Measurements from ENCODE around the gene SNX32.

Gene SNX32

DNA sequence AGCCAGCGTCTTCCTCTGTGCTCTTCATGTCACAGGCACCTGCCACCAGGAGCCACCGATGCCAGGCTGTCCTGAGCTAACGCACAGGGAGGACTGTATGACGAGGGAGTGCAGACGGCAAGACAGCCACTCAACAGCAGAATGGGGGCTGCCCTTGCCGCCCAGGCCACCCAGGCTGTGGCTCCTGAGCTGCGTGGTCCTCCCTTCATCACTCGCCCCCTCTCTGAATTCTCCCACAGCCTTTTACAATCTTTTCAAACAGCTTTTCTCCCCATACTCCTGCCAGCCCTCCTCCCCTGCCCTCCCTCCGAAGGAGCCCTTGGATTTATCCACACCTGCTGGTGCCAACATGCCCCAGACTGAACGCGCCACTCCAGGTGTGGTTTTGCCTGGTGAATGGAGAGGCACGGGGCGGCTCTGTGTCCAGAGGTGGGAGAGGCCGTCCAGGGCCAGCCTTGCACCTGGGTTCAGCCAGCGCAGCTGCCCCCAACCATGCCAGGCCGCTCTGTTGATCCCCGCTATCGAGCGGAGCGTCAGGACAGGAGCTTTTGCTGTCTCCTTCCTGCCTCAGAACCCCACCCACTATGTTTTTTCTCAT is 24.9 kb upstream of the SNX32 start:
- no peak overlapping the region for H3K9ac ChIP-seq (ENCODE audit: low read length)
- H2AK5ac ChIP-seq (ENCODE audit: low read length, severe bottlenecking) = no peak overlapping the region
- no peak overlapping the region for H3K18ac ChIP-seq (ENCODE audit: low read depth in 1 of 2, low read length in 2 of 2)
- no peak overlapping the region for H3K4me2 ChIP-seq (ENCODE audit: low read length, poor library complexity, severe bottlenecking)
- H3K79me1 ChIP-seq (replicated peaks; ENCODE audit: low read length, poor library complexity, severe bottlenecking) = no peaks in the 10 kb centered on the region
- peak overlapping the region; percentile 50 for H4K91ac ChIP-seq (ENCODE audit: low read length)
- no peak overlapping the region for H3K4ac ChIP-seq (ENCODE audit: low read depth in 1 of 2, low read length in 2 of 2)
- H3K14ac ChIP-seq (ENCODE audit: low read length in 2 of 2) = no peak overlapping the region
- H2BK12ac ChIP-seq (ENCODE audit: low read length in 2 of 2) = no peak overlapping the region
- H3K4me3 ChIP-seq (ENCODE audit: insufficient read depth in 1 of 2, low read depth in 1 of 2, low read length in 2 of 2) = no peak overlapping the region
- peaks cover 21 to 35% of the 10 kb centered on the region in 2 experiments for H3K27me3 ChIP-seq (ENCODE audit: control insufficient read depth in 1 of 2, insufficient read depth in 1 of 2, low read length in 2 of 2)
- H3K9me3 ChIP-seq (ENCODE audit: control insufficient read depth, low read length) = no peaks in the 10 kb centered on the region
- H3K23ac ChIP-seq (ENCODE audit: low read length in 2 of 2) = no peak overlapping the region
- no peak overlapping the region for H2BK15ac ChIP-seq (ENCODE audit: low read depth, poor library complexity, severe bottlenecking)
- no peak overlapping the region for H2AFZ ChIP-seq (ENCODE audit: low read depth, low read length)
- H2BK5ac ChIP-seq (ENCODE audit: low read depth, low read length, poor library complexity, severe bottlenecking) = no peak overlapping the region
- H4K8ac ChIP-seq (ENCODE audit: low read length) = peak overlapping the region; percentile 77
- no peak overlapping the region for H2BK120ac ChIP-seq (ENCODE audit: low read depth, low read length)
- no peak for DNase-seq
- no peaks in the 10 kb centered on the region for H3K36me3 ChIP-seq (ENCODE audit: control insufficient read depth in 1 of 2, insufficient read depth in 2 of 2, low read depth in 1 of 2, low read length in 2 of 2)
- H3K27ac ChIP-seq (ENCODE audit: low read length, poor library complexity, severe bottlenecking) = no peak overlapping the region
- peaks cover 2% of the 10 kb centered on the region for H3K4me1 ChIP-seq (ENCODE audit: control insufficient read depth, insufficient read depth, low read depth, low read length)
- 86% methylated on average over 20 of the region's 20 CpGs for WGBS

DNA sequence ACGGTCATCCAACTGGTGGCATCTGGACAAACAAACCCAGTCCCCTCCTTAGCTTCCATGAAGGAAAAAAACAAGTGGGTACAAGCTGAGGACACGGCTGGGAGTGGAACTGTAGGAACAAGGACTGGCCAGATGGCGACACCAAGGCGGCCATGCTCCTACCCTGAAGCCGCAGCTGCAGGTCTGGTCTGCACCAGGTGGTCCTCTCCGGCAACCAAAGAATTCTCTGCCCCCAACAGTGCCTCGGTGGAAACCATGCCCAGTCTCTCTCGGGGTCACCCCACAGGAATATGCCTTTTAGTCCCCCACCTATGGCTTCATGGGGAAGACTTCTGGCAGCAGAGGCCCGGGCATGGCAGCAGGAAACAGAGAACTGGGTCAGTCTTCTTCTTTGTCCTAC is 24.3 kb upstream of the SNX32 start:
- Histone ChIP-seq H2BK12ac (ENCODE audit: low read length in 2 of 2) (no peak overlapping the region), H3K4me1 (ENCODE audit: control insufficient read depth, insufficient read depth, low read depth, low read length) (peaks cover 2% of the 10 kb centered on the region), H4K8ac (ENCODE audit: low read length) (no peak overlapping the region), H2BK120ac (ENCODE audit: low read depth, low read length) (no peak overlapping the region), H2BK15ac (ENCODE audit: low read depth, poor library complexity, severe bottlenecking) (no peak overlapping the region), H4K91ac (ENCODE audit: low read length) (no peak overlapping the region), H3K23ac (ENCODE audit: low read length in 2 of 2) (no peak overlapping the region), H3K4me2 (ENCODE audit: low read length, poor library complexity, severe bottlenecking) (no peak overlapping the region), H3K9me3 (ENCODE audit: control insufficient read depth, low read length) (no peaks in the 10 kb centered on the region), H3K4ac (ENCODE audit: low read depth in 1 of 2, low read length in 2 of 2) (no peak overlapping the region), H3K14ac (ENCODE audit: low read length in 2 of 2) (no peak overlapping the region), H3K9ac (ENCODE audit: low read length) (no peak overlapping the region), H3K36me3 (ENCODE audit: control insufficient read depth in 1 of 2, insufficient read depth in 2 of 2, low read depth in 1 of 2, low read length in 2 of 2) (no peaks in the 10 kb centered on the region), H3K4me3 (ENCODE audit: insufficient read depth in 1 of 2, low read depth in 1 of 2, low read length in 2 of 2) (no peak overlapping the region), H2AK5ac (ENCODE audit: low read length, severe bottlenecking) (no peak overlapping the region), H3K27ac (ENCODE audit: low read length, poor library complexity, severe bottlenecking) (no peak overlapping the region), H3K27me3 (ENCODE audit: control insufficient read depth in 1 of 2, insufficient read depth in 1 of 2, low read length in 2 of 2) (peaks cover 15 to 29% of the 10 kb centered on the region in 2 experiments), H2AFZ (ENCODE audit: low read depth, low read length) (no peak overlapping the region), H3K18ac (ENCODE audit: low read depth in 1 of 2, low read length in 2 of 2) (no peak overlapping the region), H2BK5ac (ENCODE audit: low read depth, low read length, poor library complexity, severe bottlenecking) (no peak overlapping the region), H3K79me1 (replicated peaks; ENCODE audit: low read length, poor library complexity, severe bottlenecking) (no peaks in the 10 kb centered on the region)
- DNase-seq = no peak
- WGBS = 75% methylated on average over 8 of the region's 9 CpGs

DNA sequence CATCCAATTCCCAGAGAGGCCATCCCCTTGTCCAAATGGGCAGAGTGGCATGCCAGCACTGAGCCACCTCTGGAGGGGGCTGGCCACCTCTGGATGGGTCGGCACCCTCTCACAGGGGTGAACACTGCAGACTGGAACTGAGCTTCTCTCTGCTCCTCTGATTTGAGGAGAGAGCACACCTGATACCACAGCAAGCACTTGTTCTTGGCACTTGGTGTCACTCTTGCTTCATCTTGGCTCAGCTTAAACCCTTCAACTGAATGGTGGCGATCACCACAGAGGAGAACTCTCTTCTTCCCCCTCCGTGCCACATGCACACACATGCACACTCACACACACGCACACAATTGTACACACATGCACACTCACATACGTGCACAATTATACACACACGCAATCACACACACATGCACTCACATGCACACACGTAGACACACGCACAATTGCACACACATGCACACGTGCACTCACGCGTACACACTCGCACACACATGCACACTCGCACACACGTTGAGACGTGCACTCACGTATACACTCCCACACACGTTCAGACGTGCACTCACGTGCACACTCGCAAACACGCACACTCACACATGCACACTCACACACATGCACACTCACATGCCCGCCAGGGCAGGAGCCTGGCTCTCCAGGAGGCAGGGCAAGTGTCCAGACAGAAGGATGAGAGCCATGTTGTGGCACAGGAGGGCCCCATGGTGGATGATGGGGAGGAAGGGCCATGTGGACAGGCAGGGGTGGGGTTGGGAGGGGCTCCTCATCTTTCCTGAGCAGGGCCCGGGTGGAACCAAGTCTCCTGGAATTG is 23.5 kb upstream of the SNX32 start:
- Histone ChIP-seq H2BK5ac (ENCODE audit: low read depth, low read length, poor library complexity, severe bottlenecking) (no peak overlapping the region), H3K4me2 (ENCODE audit: low read length, poor library complexity, severe bottlenecking) (no peak overlapping the region), H3K4ac (ENCODE audit: low read depth in 1 of 2, low read length in 2 of 2) (no peak overlapping the region), H2AFZ (ENCODE audit: low read depth, low read length) (no peak overlapping the region), H2BK120ac (ENCODE audit: low read depth, low read length) (no peak overlapping the region), H2BK15ac (ENCODE audit: low read depth, poor library complexity, severe bottlenecking) (no peak overlapping the region), H3K27ac (ENCODE audit: low read length, poor library complexity, severe bottlenecking) (no peak overlapping the region), H3K9me3 (ENCODE audit: control insufficient read depth, low read length) (no peaks in the 10 kb centered on the region), H3K36me3 (ENCODE audit: control insufficient read depth in 1 of 2, insufficient read depth in 2 of 2, low read depth in 1 of 2, low read length in 2 of 2) (peaks cover 4 to 5% of the 10 kb centered on the region in 2 experiments), H3K14ac (ENCODE audit: low read length in 2 of 2) (no peak overlapping the region), H3K27me3 (ENCODE audit: control insufficient read depth in 1 of 2, insufficient read depth in 1 of 2, low read length in 2 of 2) (peaks cover 15 to 34% of the 10 kb centered on the region in 2 experiments), H4K8ac (ENCODE audit: low read length) (no peak overlapping the region), H3K79me1 (replicated peaks; ENCODE audit: low read length, poor library complexity, severe bottlenecking) (no peaks in the 10 kb centered on the region), H3K23ac (ENCODE audit: low read length in 2 of 2) (no peak overlapping the region), H4K91ac (ENCODE audit: low read length) (no peak overlapping the region), H3K4me3 (ENCODE audit: insufficient read depth in 1 of 2, low read depth in 1 of 2, low read length in 2 of 2) (no peak overlapping the region), H2BK12ac (ENCODE audit: low read length in 2 of 2) (no peak overlapping the region), H2AK5ac (ENCODE audit: low read length, severe bottlenecking) (no peak overlapping the region), H3K4me1 (ENCODE audit: control insufficient read depth, insufficient read depth, low read depth, low read length) (peaks cover 2% of the 10 kb centered on the region), H3K9ac (ENCODE audit: low read length) (no peak overlapping the region), H3K18ac (ENCODE audit: low read depth in 1 of 2, low read length in 2 of 2) (no peak overlapping the region)
- 89% methylated on average over 21 of the region's 23 CpGs for WGBS
- no peak for DNase-seq

DNA sequence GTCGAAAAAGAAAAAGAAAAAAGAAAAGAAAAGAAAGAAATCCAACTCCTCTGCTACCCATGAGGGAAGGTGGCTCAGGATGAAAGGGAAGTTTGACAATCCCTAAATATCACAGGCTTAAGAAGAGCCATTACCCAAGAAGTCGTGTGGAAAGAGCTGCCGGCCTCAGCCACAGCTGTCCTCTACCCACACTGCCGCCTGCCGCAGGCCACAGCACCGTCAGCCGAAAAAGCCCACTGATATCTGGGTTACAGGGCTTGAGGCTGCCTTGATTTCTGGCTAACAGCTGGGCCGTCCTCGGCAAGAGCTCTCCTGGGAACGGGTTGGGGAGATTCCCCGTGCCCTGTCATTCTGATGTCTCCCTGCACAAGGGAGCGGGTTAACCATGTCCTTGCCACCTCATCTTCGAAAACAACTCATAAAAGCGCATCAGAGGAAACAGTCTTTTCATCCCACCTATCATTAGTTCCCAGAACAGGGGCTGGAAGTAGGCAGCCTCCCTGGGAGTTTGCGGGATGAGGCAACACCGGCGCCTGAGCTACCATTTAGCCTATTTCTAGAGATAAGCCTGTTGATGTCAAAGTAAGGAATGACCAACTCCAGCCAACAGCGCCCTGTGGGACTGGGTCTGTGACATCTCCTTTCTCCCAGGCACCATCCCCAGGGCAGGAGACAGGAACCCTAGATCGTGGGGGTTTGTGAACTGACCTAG is 21.8 kb upstream of the SNX32 start:
- WGBS = 76% methylated on average over 16 of the region's 19 CpGs
- H4K91ac ChIP-seq (ENCODE audit: low read length) = no peak overlapping the region
- H2BK12ac ChIP-seq (ENCODE audit: low read length in 2 of 2) = no peak overlapping the region
- peaks cover 4 to 8% of the 10 kb centered on the region in 2 experiments for H3K36me3 ChIP-seq (ENCODE audit: control insufficient read depth in 1 of 2, insufficient read depth in 2 of 2, low read depth in 1 of 2, low read length in 2 of 2)
- no peaks in the 10 kb centered on the region for H3K9me3 ChIP-seq (ENCODE audit: control insufficient read depth, low read length)
- H3K23ac ChIP-seq (ENCODE audit: low read length in 2 of 2) = no peak overlapping the region
- H2AK5ac ChIP-seq (ENCODE audit: low read length, severe bottlenecking) = no peak overlapping the region
- no peak overlapping the region for H2BK5ac ChIP-seq (ENCODE audit: low read depth, low read length, poor library complexity, severe bottlenecking)
- no peak overlapping the region for H4K8ac ChIP-seq (ENCODE audit: low read length)
- H3K18ac ChIP-seq (ENCODE audit: low read depth in 1 of 2, low read length in 2 of 2) = no peak overlapping the region
- H3K4me1 ChIP-seq (ENCODE audit: control insufficient read depth, insufficient read depth, low read depth, low read length) = peaks cover 2% of the 10 kb centered on the region
- no peak overlapping the region for H3K4ac ChIP-seq (ENCODE audit: low read depth in 1 of 2, low read length in 2 of 2)
- no peak overlapping the region for H2AFZ ChIP-seq (ENCODE audit: low read depth, low read length)
- H3K79me1 ChIP-seq (replicated peaks; ENCODE audit: low read length, poor library complexity, severe bottlenecking) = no peaks in the 10 kb centered on the region
- no peak overlapping the region for H2BK120ac ChIP-seq (ENCODE audit: low read depth, low read length)
- no peak for DNase-seq
- H3K9ac ChIP-seq (ENCODE audit: low read length) = no peak overlapping the region
- peaks cover 12 to 34% of the 10 kb centered on the region in 2 experiments for H3K27me3 ChIP-seq (ENCODE audit: control insufficient read depth in 1 of 2, insufficient read depth in 1 of 2, low read length in 2 of 2)
- no peak overlapping the region for H3K14ac ChIP-seq (ENCODE audit: low read length in 2 of 2)
- H3K4me2 ChIP-seq (ENCODE audit: low read length, poor library complexity, severe bottlenecking) = no peak overlapping the region
- H3K4me3 ChIP-seq (ENCODE audit: insufficient read depth in 1 of 2, low read depth in 1 of 2, low read length in 2 of 2) = no peak overlapping the region
- H3K27ac ChIP-seq (ENCODE audit: low read length, poor library complexity, severe bottlenecking) = no peak overlapping the region
- H2BK15ac ChIP-seq (ENCODE audit: low read depth, poor library complexity, severe bottlenecking) = no peak overlapping the region
